ENCODE data around the gene NAGK. TPM values are rescaled to one million over a fixed set of nuclear protein-coding genes. Genes with fewer than 3 reads are reported as not detected.

The NAGK gene
- total RNA-seq, 3 donors from 2014 or later: 83.5 to 85.6 (median 84.0) TPM

DNA sequence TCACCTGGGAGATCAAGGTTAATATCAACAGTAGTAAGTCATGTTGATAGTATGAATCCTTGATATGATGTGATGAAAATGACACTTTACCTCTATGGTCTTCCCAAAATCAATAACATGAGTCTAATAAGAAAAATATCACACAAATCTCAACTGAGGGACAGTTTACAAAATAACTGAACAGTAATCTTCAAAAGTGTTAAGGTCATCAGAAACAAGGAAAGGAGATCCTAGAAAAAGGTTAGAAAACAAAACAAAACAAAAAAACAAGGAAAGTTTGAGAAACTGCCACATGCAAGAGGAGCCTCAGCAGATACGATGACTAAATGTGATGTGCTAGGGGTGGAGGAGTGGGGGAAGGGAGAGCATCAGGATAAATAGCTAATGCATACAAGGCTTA is 45.4 kb downstream of the NAGK start:
- Mint-ChIP-seq H3K4me1 (ENCODE audit: low read depth) (peaks cover 2% of the 10 kb centered on the region), H3K9me3 (no peaks in the 10 kb centered on the region), H3K36me3 (ENCODE audit: insufficient read depth) (peaks cover 18% of the 10 kb centered on the region), H3K4me3 (no peak overlapping the region), H3K27me3 (ENCODE audit: low read depth) (no peaks in the 10 kb centered on the region)
- ATAC-seq (no peak), DNase-seq (no peak)

GRCh38 chr2:71117063-71117462 is 48.6 kb downstream of the NAGK start:
- peaks cover 17% of the 10 kb centered on the region for H3K36me3 Mint-ChIP-seq (ENCODE audit: insufficient read depth)
- H3K27me3 Mint-ChIP-seq (ENCODE audit: low read depth): no peaks in the 10 kb centered on the region
- ATAC-seq: no peak

GRCh38 chr2:71120195-71120594 is 51.7 kb downstream of the NAGK start:
- no peak overlapping the region for H3K4me3 Mint-ChIP-seq

More at GRCh38 chr2:71117063-71117462, 48.6 kb downstream of the NAGK start:
- Mint-ChIP-seq H3K9me3 (no peaks in the 10 kb centered on the region), H3K4me3 (no peak overlapping the region), H3K4me1 (ENCODE audit: low read depth) (no peaks in the 10 kb centered on the region)
- DNase-seq: no peak

DNA sequence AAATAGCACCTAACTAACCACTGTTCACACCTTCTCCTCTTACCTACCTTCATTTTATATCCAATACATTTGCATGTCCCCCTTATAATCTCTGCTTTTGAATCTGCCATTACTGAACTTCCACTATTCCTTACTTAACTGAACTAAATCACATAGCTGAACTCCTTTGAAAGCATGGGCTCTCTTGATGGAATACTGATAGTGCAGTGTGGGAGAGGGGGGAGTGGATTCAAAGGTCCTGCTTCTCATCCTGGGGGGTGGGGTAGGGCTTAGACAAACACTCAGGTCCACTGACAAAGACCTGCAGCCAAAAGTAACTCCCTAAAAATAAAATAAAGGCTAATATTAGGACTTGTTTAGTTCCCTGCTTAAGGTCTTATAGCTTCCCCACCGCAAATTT is 53.0 kb downstream of the NAGK start:
- ATAC-seq: no peak
- DNase-seq: no peak
- no peak overlapping the region for H3K4me3 Mint-ChIP-seq

More at GRCh38 chr2:71120195-71120594, 51.7 kb downstream of the NAGK start:
- ATAC-seq (no peak), DNase-seq (no peak)
- H3K36me3 Mint-ChIP-seq (ENCODE audit: insufficient read depth): peaks cover 10% of the 10 kb centered on the region
- H3K4me1 Mint-ChIP-seq (ENCODE audit: low read depth): no peaks in the 10 kb centered on the region
- H3K9me3 Mint-ChIP-seq: no peaks in the 10 kb centered on the region
- no peaks in the 10 kb centered on the region for H3K27me3 Mint-ChIP-seq (ENCODE audit: low read depth)

DNA sequence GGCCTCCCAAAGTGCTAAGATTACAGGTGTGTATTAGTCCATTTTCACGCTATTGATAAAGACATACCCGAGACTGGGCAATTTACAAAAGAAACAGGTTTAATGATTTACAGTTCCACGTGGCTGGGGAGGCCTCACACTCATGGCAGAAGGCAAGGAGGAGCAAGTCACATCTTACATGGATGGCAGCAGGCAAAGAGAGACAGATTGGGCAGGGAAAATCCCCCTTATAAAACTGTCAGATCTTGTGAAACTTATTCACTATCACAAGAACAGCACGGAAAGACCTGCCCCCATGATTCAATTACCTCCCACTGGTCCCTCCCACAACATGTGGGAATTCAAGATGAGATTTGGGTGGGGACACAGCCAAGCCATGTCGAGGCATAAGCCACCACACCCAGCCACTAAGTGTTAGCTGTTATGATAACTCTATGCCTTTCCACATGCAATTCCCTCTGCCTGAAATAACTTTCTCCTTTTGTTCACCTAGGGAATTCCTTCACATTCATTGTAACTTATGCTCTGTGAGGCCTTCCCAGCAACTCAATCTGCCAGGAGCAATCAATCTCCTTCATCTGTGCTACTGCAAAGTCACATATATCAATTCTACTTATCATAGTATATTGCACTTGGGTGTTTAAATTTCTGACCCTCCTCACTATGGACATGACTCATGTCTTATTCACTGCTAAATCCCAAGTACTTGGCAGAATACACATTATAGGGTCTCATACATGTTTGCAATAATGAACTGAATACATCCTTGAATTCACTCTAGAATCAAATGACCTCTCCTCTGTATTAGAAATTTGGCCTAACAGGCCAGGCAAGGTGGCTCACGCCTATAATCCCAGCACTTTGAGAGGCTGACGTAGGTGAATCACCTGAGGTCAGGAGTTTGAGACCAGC is 54.2 kb downstream of the NAGK start:
- Mint-ChIP-seq H3K4me3 (no peak overlapping the region), H3K27me3 (ENCODE audit: low read depth) (no peaks in the 10 kb centered on the region), H3K9me3 (no peaks in the 10 kb centered on the region), H3K36me3 (ENCODE audit: insufficient read depth) (peaks cover 12% of the 10 kb centered on the region), H3K4me1 (ENCODE audit: low read depth) (peaks cover 1% of the 10 kb centered on the region)
- no peak for DNase-seq
- no peak for ATAC-seq

More for the DNA sequence above, 53.0 kb downstream of the NAGK start:
- Mint-ChIP-seq H3K4me1 (ENCODE audit: low read depth) (no peaks in the 10 kb centered on the region), H3K27me3 (ENCODE audit: low read depth) (no peaks in the 10 kb centered on the region), H3K36me3 (ENCODE audit: insufficient read depth) (peaks cover 12% of the 10 kb centered on the region), H3K9me3 (no peaks in the 10 kb centered on the region)

- no peak for ATAC-seq
- DNase-seq: no peak
- H3K27me3 Mint-ChIP-seq (ENCODE audit: low read depth): no peaks in the 10 kb centered on the region
These were observed 57.3 kb downstream of the NAGK start for GRCh38 chr2:71125506-71126294.

DNA sequence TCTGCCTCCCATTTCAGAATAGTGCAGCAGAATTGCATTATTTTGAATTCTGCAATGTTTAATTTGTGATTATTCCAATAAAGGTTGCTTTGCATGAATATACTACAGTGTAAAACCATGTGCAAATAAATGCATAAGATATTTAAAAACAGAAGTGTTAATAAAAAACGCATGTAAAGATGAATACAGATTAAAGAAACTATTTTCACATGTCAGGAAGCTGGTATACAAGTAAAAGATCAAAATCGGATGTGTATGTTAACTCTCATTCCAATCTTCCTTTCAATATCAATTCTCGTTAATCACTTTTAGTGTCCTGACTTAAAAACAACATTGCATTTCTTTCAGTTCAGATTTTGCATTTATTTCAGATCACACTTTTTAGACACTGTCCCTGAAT is 58.5 kb downstream of the NAGK start:
- ATAC-seq (no peak), DNase-seq (no peak)
- Mint-ChIP-seq H3K9me3 (no peaks in the 10 kb centered on the region), H3K36me3 (ENCODE audit: insufficient read depth) (peaks cover 5% of the 10 kb centered on the region), H3K4me1 (ENCODE audit: low read depth) (peaks cover 13% of the 10 kb centered on the region), H3K27me3 (ENCODE audit: low read depth) (no peaks in the 10 kb centered on the region), H3K4me3 (no peak overlapping the region)

More at GRCh38 chr2:71125506-71126294, 57.3 kb downstream of the NAGK start:
- Mint-ChIP-seq H3K4me1 (ENCODE audit: low read depth) (peaks cover 13% of the 10 kb centered on the region), H3K9me3 (no peaks in the 10 kb centered on the region), H3K4me3 (no peak overlapping the region), H3K36me3 (ENCODE audit: insufficient read depth) (peaks cover 9% of the 10 kb centered on the region)

Other genes starting within 250 kb of the NAGK start
- not detected for gene CLEC4F, start 248.0 kb upstream of the NAGK start, total RNA-seq
- not detected for gene CD207, start 232.8 kb upstream of the NAGK start, total RNA-seq
- under 1 TPM in 1 of 3 donors, not detected in 2; 0.11 TPM for gene VAX2, start 168.1 kb upstream of the NAGK start, total RNA-seq
- not detected for gene ATP6V1B1, start 132.7 kb upstream of the NAGK start, total RNA-seq
- gene ANKRD53, start 90.0 kb upstream of the NAGK start, total RNA-seq: not detected
- gene TEX261, start 73.8 kb upstream of the NAGK start, total RNA-seq: 10 to 100 TPM; 78.6 to 89.6 (median 79.5) TPM
- gene MCEE, start 61.6 kb downstream of the NAGK start, total RNA-seq: 10 to 100 TPM in 1 of 3 donors, 1 to 10 TPM in 2; 8.4 to 10.6 (median 8.6) TPM
- 10 to 100 TPM; 85.0 to 90.0 (median 85.7) TPM for gene MPHOSPH10, start 62.0 kb downstream of the NAGK start, total RNA-seq
- 1 to 10 TPM; 1.0 to 1.2 (median 1.1) TPM for gene PAIP2B, start 158.5 kb downstream of the NAGK start, total RNA-seq

All from activated T-cell treated with anti-CD3 and anti-CD28 coated beads, Interleukin-2, amount 50 U/mL, for 4 hours (primary cell).